ENCODE results near the gene IL31RA.

IL31RA gene

GRCh38 chr5:55885359-55885758 is 34.2 kb downstream of the IL31RA start:
- Histone ChIP-seq H3K36me3 (replicated peaks; ENCODE audit: low read depth, low read length) (no peaks in the 10 kb centered on the region), H3K9me3 (ENCODE audit: insufficient read depth, low read length) (no peaks in the 10 kb centered on the region), H2AFZ (ENCODE audit: low read depth, low read length) (no peak overlapping the region), H3K9ac (ENCODE audit: low read length) (no peak overlapping the region), H3K79me2 (ENCODE audit: low read length) (no peaks in the 10 kb centered on the region), H4K20me1 (ENCODE audit: insufficient read depth, low read length) (no peaks in the 10 kb centered on the region), H3K4me2 (ENCODE audit: low read length) (no peak overlapping the region), H3K4me3 (ENCODE audit: low read length) (no peak overlapping the region), H3K27me3 (ENCODE audit: low read depth, low read length) (no peaks in the 10 kb centered on the region; the same call in 1 of the 2 replicates), H3K4me1 (ENCODE audit: low read length) (no peaks in the 10 kb centered on the region), H3K27ac (ENCODE audit: low read length) (no peak overlapping the region)
- no peak for TF ChIP-seq EZH2phosphoT487 (IDR thresholded peaks at IDR 0.05; ENCODE audit: low read depth)
- TF ChIP-seq CTCF (IDR thresholded peaks at IDR 0.05; ENCODE audit: low read depth, low read length): no peak

DNA sequence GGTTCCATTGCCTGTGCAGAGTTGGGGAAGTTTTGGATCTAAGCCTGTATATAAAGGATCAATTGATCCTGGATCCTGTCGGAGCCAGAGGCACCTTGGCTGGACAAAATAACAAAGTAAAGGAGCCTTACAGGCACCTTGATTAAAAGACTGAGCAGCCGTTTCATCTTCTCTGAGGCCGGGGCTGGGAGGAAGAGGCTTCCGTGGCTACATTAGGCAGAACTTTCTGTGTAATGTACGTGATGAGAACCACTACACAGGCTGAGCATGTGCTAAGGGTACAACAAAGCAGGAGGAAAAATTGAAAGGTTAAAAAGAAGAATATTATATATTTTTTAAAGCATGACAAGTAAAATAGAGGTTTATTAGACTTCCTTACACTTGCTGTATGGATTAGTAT is 37.0 kb downstream of the IL31RA start:
- Histone ChIP-seq H3K27ac (ENCODE audit: low read length) (no peak overlapping the region), H2AFZ (ENCODE audit: low read depth, low read length) (no peak overlapping the region), H3K9me3 (ENCODE audit: insufficient read depth, low read length) (no peaks in the 10 kb centered on the region), H3K4me1 (ENCODE audit: low read length) (no peaks in the 10 kb centered on the region), H4K20me1 (ENCODE audit: insufficient read depth, low read length) (no peaks in the 10 kb centered on the region), H3K27me3 (ENCODE audit: low read depth, low read length) (no peaks in the 10 kb centered on the region; the same call in 1 of the 2 replicates), H3K9ac (ENCODE audit: low read length) (no peak overlapping the region), H3K79me2 (ENCODE audit: low read length) (no peaks in the 10 kb centered on the region), H3K4me2 (ENCODE audit: low read length) (no peak overlapping the region), H3K36me3 (replicated peaks; ENCODE audit: low read depth, low read length) (no peaks in the 10 kb centered on the region), H3K4me3 (ENCODE audit: low read length) (no peak overlapping the region)
- TF ChIP-seq CTCF (IDR thresholded peaks at IDR 0.05; ENCODE audit: low read depth, low read length) (no peak), EZH2phosphoT487 (IDR thresholded peaks at IDR 0.05; ENCODE audit: low read depth) (no peak)

DNA sequence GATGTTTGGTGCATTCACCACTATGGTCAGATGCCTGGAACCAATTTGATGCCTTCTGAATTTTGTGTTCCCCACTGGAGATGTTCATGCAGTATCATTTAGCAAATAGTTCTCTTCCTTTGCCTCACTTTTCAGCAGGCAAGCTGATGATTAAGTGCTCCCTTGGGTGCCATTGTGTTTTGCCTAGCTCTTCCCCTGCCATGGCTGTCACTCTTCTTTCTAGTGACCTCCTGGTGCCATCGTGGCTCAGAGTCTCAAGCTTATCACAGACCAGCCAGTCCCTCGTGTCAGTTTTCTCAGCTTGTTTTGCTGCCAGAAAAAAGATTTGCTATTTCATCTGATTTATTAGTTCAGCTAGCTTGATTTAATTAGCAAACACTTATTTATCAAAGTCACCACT is 41.3 kb downstream of the IL31RA start:
- H3K27ac ChIP-seq (ENCODE audit: low read length): no peak overlapping the region
- H3K27me3 ChIP-seq (ENCODE audit: low read depth, low read length): no peaks in the 10 kb centered on the region
- no peaks in the 10 kb centered on the region for H3K79me2 ChIP-seq (ENCODE audit: low read length)
- H3K4me2 ChIP-seq (ENCODE audit: low read length): no peak overlapping the region
- no peak overlapping the region for H3K9ac ChIP-seq (ENCODE audit: low read length)
- peaks cover 11% of the 10 kb centered on the region for H3K4me1 ChIP-seq (ENCODE audit: low read length)
- no peak overlapping the region for H3K4me3 ChIP-seq (ENCODE audit: low read length)
- no peaks in the 10 kb centered on the region for H3K9me3 ChIP-seq (ENCODE audit: insufficient read depth, low read length)
- no peak overlapping the region for H2AFZ ChIP-seq (ENCODE audit: low read depth, low read length)
- TF ChIP-seq CTCF (IDR thresholded peaks at IDR 0.05; ENCODE audit: low read depth, low read length): no peak
- no peak for TF ChIP-seq EZH2phosphoT487 (IDR thresholded peaks at IDR 0.05; ENCODE audit: low read depth)
- H4K20me1 ChIP-seq (ENCODE audit: insufficient read depth, low read length): no peaks in the 10 kb centered on the region
- no peaks in the 10 kb centered on the region for H3K36me3 ChIP-seq (replicated peaks; ENCODE audit: low read depth, low read length)

DNA sequence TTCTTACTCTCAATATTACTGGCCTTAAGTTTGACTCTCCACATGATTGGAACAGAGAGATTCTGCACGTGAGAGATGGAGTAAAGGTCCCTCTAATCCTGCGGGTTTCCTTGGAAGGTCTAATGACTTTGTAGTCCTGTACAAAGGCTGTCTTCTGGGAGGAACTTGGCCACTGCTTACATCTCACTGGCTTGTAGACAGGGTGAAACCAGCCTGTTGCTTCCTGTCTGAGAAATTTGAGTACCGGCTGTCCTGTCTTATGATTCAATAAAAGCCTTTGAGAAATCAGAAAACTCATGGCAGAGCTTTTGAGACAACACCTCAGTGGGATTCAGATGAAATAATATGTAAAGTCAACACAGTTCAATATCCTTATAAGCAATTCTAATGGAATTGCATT is 43.0 kb downstream of the IL31RA start:
- H4K20me1 ChIP-seq (ENCODE audit: insufficient read depth, low read length): no peaks in the 10 kb centered on the region
- no peaks in the 10 kb centered on the region for H3K9me3 ChIP-seq (ENCODE audit: insufficient read depth, low read length)
- peak overlapping the region; percentile 12; the same call in 1 of the 2 replicates for H3K4me2 ChIP-seq (ENCODE audit: low read length)
- peaks cover 16% of the 10 kb centered on the region for H3K4me1 ChIP-seq (ENCODE audit: low read length)
- no peak overlapping the region for H3K9ac ChIP-seq (ENCODE audit: low read length)
- H3K36me3 ChIP-seq (replicated peaks; ENCODE audit: low read depth, low read length): no peaks in the 10 kb centered on the region
- no peaks in the 10 kb centered on the region for H3K27me3 ChIP-seq (ENCODE audit: low read depth, low read length)
- H2AFZ ChIP-seq (ENCODE audit: low read depth, low read length): peak overlapping the region; percentile 81
- no peak overlapping the region for H3K27ac ChIP-seq (ENCODE audit: low read length)
- no peak overlapping the region for H3K4me3 ChIP-seq (ENCODE audit: low read length)
- TF ChIP-seq EZH2phosphoT487 (IDR thresholded peaks at IDR 0.05; ENCODE audit: low read depth) (no peak), CTCF (IDR thresholded peaks at IDR 0.05; ENCODE audit: low read depth, low read length) (no peak)
- no peaks in the 10 kb centered on the region for H3K79me2 ChIP-seq (ENCODE audit: low read length)

Measured in OCI-LY3 (cell line).